GM12878 (cell line): ENCODE data around the gene RALGDS. TPM values are rescaled to one million over a fixed set of nuclear protein-coding genes. Genes with fewer than 3 reads are reported as not detected.
A peak's percentile ranks its signal among the peaks of the same experiment; 100 is the strongest.

Source experiments
- ATF2 ChIP-seq: IDR thresholded peaks from 2 replicates; pipeline ENCODE4 v1.6.1; 2012; ENCODE audit warnings: low read length, inconsistent platforms
- FOS ChIP-seq: IDR thresholded peaks from 3 replicates; pipeline ENCODE4 v1.6.1; 2011; ENCODE audit warnings: borderline replicate concordance; ENCODE audit not compliant: insufficient read length; ENCODE audit errors: extremely low read depth
- IKZF1 ChIP-seq: fragments of 450-650 bp; conservative IDR thresholded peaks from 2 replicates; pipeline ENCODE4 v1.6.1; 2017; ENCODE audit warnings: antibody characterized with exemption, mild to moderate bottlenecking
- IKZF2 ChIP-seq, 2 experiments: fragments of 450-650 bp; IDR thresholded peaks; 2 replicates each; pipeline ENCODE4 v1.6.1; 2017; ENCODE audit warnings: mild to moderate bottlenecking in 2 of 2, moderate library complexity in 2 of 2
- IRF3 ChIP-seq: fragments of 450-650 bp; IDR thresholded peaks from 2 replicates; pipeline ENCODE4 v1.6.1; 2014; ENCODE audit warnings: mild to moderate bottlenecking
- MLLT1 ChIP-seq: fragments of 450-650 bp; IDR thresholded peaks from 2 replicates; pipeline ENCODE4 v1.6.1; 2016; ENCODE audit warnings: mild to moderate bottlenecking
- MTA2 ChIP-seq: fragments of 450-650 bp; IDR thresholded peaks from 2 replicates; pipeline ENCODE4 v1.6.1; 2016; ENCODE audit warnings: low read depth, mild to moderate bottlenecking, moderate library complexity
- NFIC ChIP-seq: IDR thresholded peaks from 2 replicates; pipeline ENCODE4 v1.6.1; 2012; ENCODE audit warnings: low read depth, mild to moderate bottlenecking, inconsistent platforms, low read length, moderate library complexity
- NFYB ChIP-seq: IDR thresholded peaks from 2 replicates; pipeline ENCODE4 v1.6.1; 2011; ENCODE audit warnings: low read depth, mild to moderate bottlenecking, low read length, improper control_type of control experiment, moderate library complexity; ENCODE audit not compliant: insufficient read depth
- NR2F1 ChIP-seq: fragments of 450-650 bp; conservative IDR thresholded peaks from 2 replicates; pipeline ENCODE4 v1.6.1; 2017; ENCODE audit warnings: mild to moderate bottlenecking
- PAX5 ChIP-seq: IDR thresholded peaks from 2 replicates; pipeline ENCODE4 v1.6.1; 2011; ENCODE audit warnings: low read depth, low read length, borderline replicate concordance
- POLR2A ChIP-seq: IDR thresholded peaks from 2 replicates; pipeline ENCODE4 v1.6.1; 2011; ENCODE audit warnings: low read depth, mild to moderate bottlenecking, low read length
- RCOR1 ChIP-seq: conservative IDR thresholded peaks from 2 replicates; pipeline ENCODE4 v1.6.1; 2012; ENCODE audit warnings: low read depth, low read length, improper control_type of control experiment
- RUNX3 ChIP-seq: IDR thresholded peaks from 2 replicates; pipeline ENCODE4 v1.6.1; 2012; ENCODE audit warnings: low read length, inconsistent platforms
- SRF ChIP-seq, 2 experiments: IDR thresholded peaks; 2 replicates each; pipeline ENCODE4 v1.6.1; 2011; ENCODE audit warnings: low read depth in 2 of 2, low read length in 2 of 2, mild to moderate bottlenecking in 1 of 2, moderate library complexity in 1 of 2
- STAT1 ChIP-seq: fragments of 450-650 bp; conservative IDR thresholded peaks from 2 replicates; pipeline ENCODE4 v1.6.1; 2014; ENCODE audit warnings: antibody characterized with exemption, mild to moderate bottlenecking
- TCF7 ChIP-seq: IDR thresholded peaks from 2 replicates; pipeline ENCODE4 v1.6.1; 2014; ENCODE audit warnings: antibody characterized with exemption, borderline replicate concordance
- USF1 ChIP-seq: IDR thresholded peaks from 2 replicates; pipeline ENCODE4 v1.6.1; 2011; ENCODE audit warnings: borderline replicate concordance, low read depth, mild to moderate bottlenecking, moderate library complexity, mixed read lengths, low read length; ENCODE audit not compliant: insufficient read depth; ENCODE audit errors: extremely low read length
- ZBTB4 ChIP-seq: fragments of 450-650 bp; formaldehyde crosslinking; IDR thresholded peaks from 2 replicates; pipeline ENCODE4 v1.4.0; 2022; ENCODE audit warnings: mild to moderate bottlenecking, moderate library complexity
- ZNF217 ChIP-seq: fragments of 450-650 bp; IDR thresholded peaks from 2 replicates; pipeline ENCODE4 v1.6.1; 2017; ENCODE audit warnings: antibody characterized with exemption, mild to moderate bottlenecking
- polyA plus RNA-seq, 11 experiments: library from polyadenylated mRNA; depleted of rRNA in 4 of 11; unstranded in 6 of 11; stranded (reverse) in 5 of 11; fragments of >200 nt; fragmentation: Nextera tagmentation in 4 of 11; fragmentation: Illumina TruSeq in 1 of 11; extraction: Ambion mirVana in 4 of 11; extraction: Trizol in 1 of 11; gene quantifications; 1 replicate in 1 of 11; 2 replicates in 10 of 11; pipeline versions ENCODE4 v1.2.1 to v1.2.3, GENCODE V29; 2011 to 2016; ENCODE audit warnings: inconsistent platforms in 2 of 11, missing spikeins in 2 of 11, low read depth in 1 of 11
- total RNA-seq, 4 experiments: library from RNA; depleted of rRNA in 3 of 4; stranded (reverse); fragments of >200 nt in 3 of 4; fragmentation: Illumina TruSeq in 1 of 4; extraction: Trizol in 1 of 4; gene quantifications; 2 replicates each; pipeline versions ENCODE4 v1.2.1 to v1.2.3, GENCODE V29; 2013 to 2021

Gene RALGDS
- total and polyA plus RNA-seq, 10 of the 15 experiments (the other 5 are each of a cell fraction or from before 2014, with no cell fraction given), result 1.3 to 48.6 (median 21.2) TPM

- TF ChIP-seq IRF3, result no peak
- no peak for TF ChIP-seq IKZF2 (IDR thresholded peaks at IDR 0.05)
- TF ChIP-seq NFIC, result no peak
- TF ChIP-seq FOS, result no peak
- TF ChIP-seq RUNX3, result peak; percentile 35; the same call in 1 of the 2 replicates
- TF ChIP-seq USF1, result no peak
- TF ChIP-seq NR2F1, result 0 out of 2 replicates have a peak, but pooled peaks have one; percentile 18
- TF ChIP-seq MTA2, result no peak
- 0 out of 2 replicates have a peak, but pooled peaks have one; percentile 64 for TF ChIP-seq RCOR1
- no peak for TF ChIP-seq ZBTB4 (CRISPR knock-in tag)
- TF ChIP-seq MLLT1, result peak; percentile 40; the same call in 1 of the 2 replicates
- no peak for TF ChIP-seq TCF7
- no peak for TF ChIP-seq ATF2
- no peak for TF ChIP-seq SRF (IDR thresholded peaks at IDR 0.05; ENCODE audit: low read depth in 2 of 2, low read length in 2 of 2)
- TF ChIP-seq POLR2A, result peak; percentile 68
- no peak for TF ChIP-seq ZNF217
- peak; percentile 52; the same call in 1 of the 2 replicates for TF ChIP-seq IKZF1
- no peak for TF ChIP-seq PAX5
- no peak for TF ChIP-seq NFYB
- no peak for TF ChIP-seq STAT1
These were observed 9.7 kb upstream of the RALGDS start (continued) for GRCh38 chr9:133130685-133131244.
